ENCODE results near the gene SFXN5.

The SFXN5 gene

DNA sequence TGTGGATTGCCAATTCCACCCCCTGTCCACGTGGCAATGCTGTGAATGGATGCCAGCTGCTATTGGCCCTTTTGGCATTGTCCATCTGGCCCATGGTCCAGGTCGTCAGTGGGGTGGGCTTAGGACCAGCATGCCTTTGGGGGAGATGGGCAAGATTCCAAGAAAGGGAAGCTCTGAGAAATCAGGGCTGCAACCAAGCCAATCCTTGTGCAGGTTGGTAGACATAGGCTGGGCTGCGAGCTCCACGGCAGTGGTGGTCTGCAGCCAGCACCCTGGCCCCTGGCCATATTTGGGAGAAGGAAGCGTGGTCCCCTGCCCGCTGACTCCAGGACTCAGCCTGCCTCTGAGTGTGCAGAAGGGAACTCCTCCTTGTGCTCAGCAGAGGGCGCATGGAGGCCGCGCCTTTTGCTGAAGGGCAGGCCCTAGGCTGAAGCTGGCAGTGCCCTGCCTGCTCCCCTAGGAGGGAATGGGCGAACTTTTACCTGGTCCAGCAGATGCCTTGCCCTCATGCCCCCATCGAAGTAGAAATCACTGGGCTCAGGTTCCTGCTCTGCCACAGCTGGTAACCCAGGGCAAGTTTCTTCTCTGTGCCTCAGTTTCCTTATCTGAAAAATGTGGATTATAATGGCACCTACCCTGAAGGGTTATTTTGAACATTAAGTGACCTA is 178.9 kb downstream of the SFXN5 start:
- DNase-seq, result no peak
